AG04450 (cell line): ENCODE data around the gene TMPRSS6. TPM values are rescaled to one million over a fixed set of nuclear protein-coding genes. Genes with fewer than 3 reads are reported as not detected.

ENCODE experiments used
- CTCF ChIA-PET: fragments of 300-600, 350-600 bp; formaldehyde crosslinking; extraction: SDS; loops from one replicate; lab custom pipeline; 2022; ENCODE audit warnings: antibody characterized with exemption, inconsistent platforms; lab: Charles Lee
- POLR2A ChIA-PET: fragments of 350-600 bp; formaldehyde crosslinking; extraction: SDS; loops from one replicate; lab custom pipeline; 2021; ENCODE audit warnings: antibody characterized with exemption, inconsistent platforms; lab: Yijun Ruan, JAX
- DNase-seq: peaks from one replicate; pipeline ENCODE4 v3.0.0-alpha.2; 2011; ENCODE audit warnings: low read depth, low spot score
- H3K27ac ChIP-seq: one replicate; pipeline ENCODE4 v1.5.1; 2012; ENCODE audit warnings: low read depth, low read length, control low read depth
- H3K27me3 ChIP-seq: one replicate; pipeline ENCODE4 v1.6.0; 2012; ENCODE audit warnings: low read length; ENCODE audit not compliant: control insufficient read depth, insufficient read depth
- H3K4me3 ChIP-seq: 2 replicates; pipeline ENCODE4 v1.5.1; 2011; ENCODE audit warnings: mild to moderate bottlenecking, low read depth, low read length, control low read depth
- H3K9me3 ChIP-seq: 2 replicates; pipeline ENCODE4 v1.5.1; 2012; ENCODE audit warnings: low read length; ENCODE audit not compliant: control insufficient read depth, insufficient read depth
- polyA plus RNA-seq: library from polyadenylated mRNA; depleted of rRNA; stranded (reverse); fragments of >200 nt; gene quantifications from 2 replicates; pipeline ENCODE4 v1.2.3, GENCODE V29; 2011
- TF ChIP-seq, protein P1 (sequence below): IDR thresholded peaks from 2 replicates; pipeline ENCODE4 v1.5.1; 2011; ENCODE audit warnings: low read depth, low read length, control low read depth, inconsistent platforms

Gene TMPRSS6
- polyA plus RNA-seq, 1 experiment = not detected

DNA sequence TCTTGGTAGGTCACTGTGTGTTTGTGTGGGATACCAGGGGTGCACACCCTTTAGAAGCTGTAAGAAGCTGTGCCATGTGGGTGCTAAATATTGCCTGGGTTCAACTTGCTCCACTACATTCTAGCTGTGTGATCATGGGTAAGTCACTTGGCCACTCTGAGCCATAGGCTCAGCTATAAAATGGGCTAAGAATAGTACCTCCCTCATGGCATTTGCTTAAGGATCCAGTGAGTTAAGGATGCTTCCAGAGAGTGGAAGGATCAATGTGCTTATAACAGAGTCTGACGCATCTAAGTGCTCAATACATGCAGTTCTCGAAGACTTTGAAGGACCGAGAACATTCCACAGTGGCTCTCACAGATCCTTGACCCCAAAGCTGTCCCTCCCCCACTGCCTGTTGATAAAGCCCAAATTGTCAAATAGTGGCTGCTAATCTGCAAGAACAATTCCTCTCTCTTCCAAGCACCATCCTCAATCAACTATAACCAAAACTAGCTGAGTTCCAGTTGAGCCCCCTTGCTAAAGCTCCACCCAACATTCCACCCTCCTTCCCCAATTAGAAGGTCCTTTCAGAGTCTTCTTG lies 13.2 kb upstream of the TMPRSS6 start:
- no peak for DNase-seq

DNA sequence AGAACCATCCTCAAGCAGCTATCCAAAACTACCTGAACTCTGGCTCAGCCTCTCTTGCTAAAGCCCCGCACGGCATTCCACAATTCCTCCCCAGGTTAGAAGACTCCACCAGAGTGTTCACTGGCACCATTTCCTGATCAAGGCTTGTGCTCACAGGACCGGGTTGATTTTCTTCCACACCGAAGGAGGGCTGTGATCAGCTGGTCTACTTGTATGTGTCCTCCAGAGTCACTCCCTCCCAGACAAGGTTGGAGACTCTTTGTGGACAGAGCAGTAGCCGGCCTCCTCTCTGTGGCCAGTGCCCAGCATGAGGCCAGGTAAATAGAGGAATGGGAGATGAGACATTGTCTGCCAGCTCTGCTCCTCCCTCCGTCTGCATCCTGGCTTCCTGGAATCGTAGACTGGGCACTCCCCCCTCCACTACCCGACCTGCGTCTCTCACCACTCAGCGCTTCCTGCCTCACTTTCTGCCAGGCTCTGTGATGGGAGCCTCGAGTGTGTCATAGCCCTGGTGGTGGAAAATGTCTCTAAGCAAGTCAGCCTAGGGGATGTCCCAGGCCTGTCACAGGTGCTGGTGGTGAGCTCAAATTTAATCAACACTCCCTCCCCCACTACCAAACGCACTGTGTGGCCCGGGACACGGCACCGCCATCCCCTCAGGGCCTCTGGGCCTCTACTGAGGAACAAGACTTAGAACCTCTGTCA lies 12.5 kb upstream of the TMPRSS6 start:
- TF ChIP-seq, protein P1, sequence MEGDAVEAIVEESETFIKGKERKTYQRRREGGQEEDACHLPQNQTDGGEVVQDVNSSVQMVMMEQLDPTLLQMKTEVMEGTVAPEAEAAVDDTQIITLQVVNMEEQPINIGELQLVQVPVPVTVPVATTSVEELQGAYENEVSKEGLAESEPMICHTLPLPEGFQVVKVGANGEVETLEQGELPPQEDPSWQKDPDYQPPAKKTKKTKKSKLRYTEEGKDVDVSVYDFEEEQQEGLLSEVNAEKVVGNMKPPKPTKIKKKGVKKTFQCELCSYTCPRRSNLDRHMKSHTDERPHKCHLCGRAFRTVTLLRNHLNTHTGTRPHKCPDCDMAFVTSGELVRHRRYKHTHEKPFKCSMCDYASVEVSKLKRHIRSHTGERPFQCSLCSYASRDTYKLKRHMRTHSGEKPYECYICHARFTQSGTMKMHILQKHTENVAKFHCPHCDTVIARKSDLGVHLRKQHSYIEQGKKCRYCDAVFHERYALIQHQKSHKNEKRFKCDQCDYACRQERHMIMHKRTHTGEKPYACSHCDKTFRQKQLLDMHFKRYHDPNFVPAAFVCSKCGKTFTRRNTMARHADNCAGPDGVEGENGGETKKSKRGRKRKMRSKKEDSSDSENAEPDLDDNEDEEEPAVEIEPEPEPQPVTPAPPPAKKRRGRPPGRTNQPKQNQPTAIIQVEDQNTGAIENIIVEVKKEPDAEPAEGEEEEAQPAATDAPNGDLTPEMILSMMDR = no peak
- POLR2A ChIA-PET = no interaction called here
- no peaks in the 10 kb centered on the region; the same call in 1 of the 2 replicates for H3K9me3 ChIP-seq
- DNase-seq = no peak
- peaks cover 51% of the 10 kb centered on the region for H3K27me3 ChIP-seq
- H3K4me3 ChIP-seq = no peak overlapping the region
- CTCF ChIA-PET = interaction anchor here (1.5 kb wide), 1 partner anchor 45 kb away, joined by 5 read pairs; no protein-coding TSS in a partner anchor
- no peak overlapping the region for H3K27ac ChIP-seq

More for the DNA sequence above, 13.2 kb upstream of the TMPRSS6 start:
- Histone ChIP-seq H3K27me3 (peaks cover 44% of the 10 kb centered on the region), H3K4me3 (no peak overlapping the region), H3K9me3 (no peaks in the 10 kb centered on the region; the same call in 1 of the 2 replicates), H3K27ac (no peak overlapping the region)
- POLR2A ChIA-PET = no interaction called here
- TF ChIP-seq, protein P1 = no peak
- CTCF ChIA-PET = interaction anchor here (0.6 to 1.5 kb wide), 2 partner anchors 12 to 44 kb away, joined by 3 to 5 read pairs; no protein-coding TSS in a partner anchor

DNA sequence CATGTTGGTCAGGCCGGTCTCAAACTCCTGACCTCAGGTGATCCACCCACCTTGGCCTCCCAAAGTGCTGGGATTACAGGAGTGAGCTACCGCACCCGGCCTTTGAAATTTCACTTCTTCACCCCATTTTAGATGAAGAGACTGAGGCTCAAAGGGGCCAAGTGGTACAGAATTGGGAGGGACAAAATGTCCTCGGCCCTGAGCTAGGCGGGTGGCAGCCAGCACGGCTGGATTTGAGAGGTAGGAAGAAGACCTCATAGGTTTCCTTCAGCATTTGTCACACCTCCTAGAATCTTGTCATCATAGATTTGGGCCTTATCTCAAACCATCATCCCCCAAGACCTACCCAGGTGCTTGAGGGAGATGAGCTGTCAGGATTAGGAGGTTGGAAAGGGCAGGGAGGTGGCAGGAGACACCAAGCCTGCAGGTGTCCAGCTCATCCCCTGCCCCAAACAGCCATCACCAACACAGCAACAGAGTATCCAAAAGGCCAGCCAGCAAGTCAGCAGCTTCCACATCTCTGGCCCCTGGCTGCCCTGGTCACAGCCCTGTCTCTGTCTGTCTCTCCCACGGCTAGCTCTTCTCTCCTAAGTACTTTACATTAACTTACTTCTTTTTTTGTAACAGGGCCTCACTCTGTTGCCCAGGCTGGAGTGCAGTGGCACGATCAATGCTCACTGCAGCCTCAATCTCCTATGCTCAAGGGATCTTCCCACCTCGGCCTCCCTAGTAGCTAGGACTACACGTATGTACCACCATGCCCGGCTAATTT lies 11.2 kb upstream of the TMPRSS6 start:
- ChIA-PET CTCF (no interaction called here), POLR2A (no interaction called here)
- DNase-seq = no peak
- TF ChIP-seq, protein P1 = no peak
- Histone ChIP-seq H3K4me3 (no peak overlapping the region), H3K9me3 (no peaks in the 10 kb centered on the region; the same call in 1 of the 2 replicates), H3K27ac (no peak overlapping the region), H3K27me3 (peaks cover 49% of the 10 kb centered on the region)

DNA sequence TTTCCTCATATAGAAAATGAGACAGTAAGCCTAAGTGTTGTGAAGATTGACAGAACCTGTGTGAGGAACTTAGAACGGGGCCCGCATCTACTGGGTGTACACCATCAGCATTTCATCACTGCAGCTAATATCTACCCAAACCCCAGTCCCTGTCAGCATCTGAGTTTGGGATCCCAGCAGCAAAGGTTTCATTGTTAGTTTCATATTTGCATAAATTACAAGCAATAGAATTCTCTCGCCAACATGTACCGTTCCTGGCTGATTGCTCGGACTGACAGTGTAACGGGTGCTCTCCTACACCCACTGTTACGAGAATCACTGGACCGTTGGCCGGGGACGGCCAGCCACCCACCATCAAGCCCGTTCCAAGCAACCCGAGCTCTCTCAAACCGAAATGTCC lies 10.4 kb upstream of the TMPRSS6 start:
- Histone ChIP-seq H3K27ac (no peak overlapping the region), H3K4me3 (no peak overlapping the region), H3K9me3 (no peaks in the 10 kb centered on the region), H3K27me3 (peaks cover 48% of the 10 kb centered on the region)
- TF ChIP-seq, protein P1 = no peak
- no peak for DNase-seq
- POLR2A ChIA-PET = no interaction called here
- CTCF ChIA-PET = no interaction called here
